Stomach (tissue), 4 donors: Measurements from ENCODE around the gene BST2.
"Not testable (repeated sequence)": the region's sequence is repeated elsewhere in the genome, so short reads cannot be mapped to it uniquely, and the experiment has no call there.

Experiments
- EP300 ChIP-seq: sonication (generic); formaldehyde crosslinking; IDR thresholded peaks from one replicate; pipeline ENCODE4 v1.6.1; 2017; ENCODE audit warnings: antibody characterized with exemption
- POLR2A ChIP-seq, 4 donors: fragments of 450-650 bp; IDR thresholded peaks; one replicate each; pipeline ENCODE4 v1.6.1; 2016; ENCODE audit warnings: antibody characterized with exemption in 4 of 4, control low read depth in 2 of 4, mild to moderate bottlenecking in 1 of 4, moderate library complexity in 1 of 4
- POLR2AphosphoS5 ChIP-seq, 3 donors: sonication (generic); formaldehyde crosslinking; IDR thresholded peaks; one replicate each; pipeline ENCODE4 v1.6.1; 2016; ENCODE audit warnings: antibody characterized with exemption in 3 of 3
- TF ChIP-seq, protein P1 (sequence below), 7 experiments: fragments of 450-650 bp in 4 of 7; fragments of 200-600 bp in 3 of 7; sonication (generic) in 3 of 7; IDR thresholded peaks; one replicate each; pipeline ENCODE4 v1.5.1; 2016 to 2019; ENCODE audit warnings: antibody characterized with exemption in 7 of 7, control low read depth in 2 of 7, mild to moderate bottlenecking in 1 of 7

DNA sequence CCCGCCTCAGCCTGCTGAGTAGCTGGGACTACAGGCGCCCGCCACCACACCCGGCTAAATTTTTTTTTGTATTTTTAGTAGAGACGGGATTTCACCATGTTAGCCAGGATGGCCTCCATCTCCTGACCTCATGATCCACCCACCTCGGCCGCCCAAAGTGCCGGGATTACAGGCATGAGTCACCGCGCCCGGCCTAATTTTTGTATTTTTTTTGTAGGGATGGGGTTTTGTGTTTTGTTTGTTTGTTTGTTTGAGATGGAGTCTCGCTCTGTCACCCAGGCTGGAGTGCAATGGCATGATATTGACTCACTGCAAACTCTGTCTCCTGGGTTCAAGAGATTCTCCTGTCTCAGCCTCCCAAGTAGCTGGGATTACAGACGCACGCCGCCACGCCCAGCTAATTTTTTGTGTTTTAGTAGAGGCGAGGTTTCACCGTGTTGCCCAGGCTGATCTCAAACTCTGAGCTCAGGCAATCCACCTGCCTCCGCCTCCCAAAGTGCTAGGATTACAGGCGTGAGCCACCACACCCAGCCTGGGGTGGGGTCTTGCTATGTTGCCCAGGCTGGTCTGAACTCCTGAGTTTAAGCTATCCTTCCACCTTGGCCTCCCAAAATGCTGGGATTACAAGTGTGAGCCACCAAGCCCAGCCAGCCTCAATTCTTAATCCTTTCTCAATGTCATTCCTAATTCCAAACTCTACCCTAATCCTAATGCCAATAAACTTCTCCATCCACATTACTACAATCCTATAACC is 41.4 kb downstream of the BST2 start:
- TF ChIP-seq, protein P1, sequence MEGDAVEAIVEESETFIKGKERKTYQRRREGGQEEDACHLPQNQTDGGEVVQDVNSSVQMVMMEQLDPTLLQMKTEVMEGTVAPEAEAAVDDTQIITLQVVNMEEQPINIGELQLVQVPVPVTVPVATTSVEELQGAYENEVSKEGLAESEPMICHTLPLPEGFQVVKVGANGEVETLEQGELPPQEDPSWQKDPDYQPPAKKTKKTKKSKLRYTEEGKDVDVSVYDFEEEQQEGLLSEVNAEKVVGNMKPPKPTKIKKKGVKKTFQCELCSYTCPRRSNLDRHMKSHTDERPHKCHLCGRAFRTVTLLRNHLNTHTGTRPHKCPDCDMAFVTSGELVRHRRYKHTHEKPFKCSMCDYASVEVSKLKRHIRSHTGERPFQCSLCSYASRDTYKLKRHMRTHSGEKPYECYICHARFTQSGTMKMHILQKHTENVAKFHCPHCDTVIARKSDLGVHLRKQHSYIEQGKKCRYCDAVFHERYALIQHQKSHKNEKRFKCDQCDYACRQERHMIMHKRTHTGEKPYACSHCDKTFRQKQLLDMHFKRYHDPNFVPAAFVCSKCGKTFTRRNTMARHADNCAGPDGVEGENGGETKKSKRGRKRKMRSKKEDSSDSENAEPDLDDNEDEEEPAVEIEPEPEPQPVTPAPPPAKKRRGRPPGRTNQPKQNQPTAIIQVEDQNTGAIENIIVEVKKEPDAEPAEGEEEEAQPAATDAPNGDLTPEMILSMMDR (IDR thresholded peaks at IDR 0.05): not testable (repeated sequence)
- not testable (repeated sequence) for TF ChIP-seq POLR2AphosphoS5 (IDR thresholded peaks at IDR 0.05); POLR2A (IDR thresholded peaks at IDR 0.05); EP300
